Parathyroid adenoma (tissue), 2 donors: ENCODE results near the gene ZNF865.

Experiments
- H2AFZ ChIP-seq: fragments of 300-600 bp; sonication (generic); one replicate; pipeline ENCODE4 v1.7.0; 2017; ENCODE audit warnings: antibody characterized with exemption, mild to moderate bottlenecking
- H3K27ac ChIP-seq: fragments of 300-600 bp; sonication (generic); one replicate; pipeline ENCODE4 v1.7.0; 2017
- H3K27me3 ChIP-seq: fragments of 300-600 bp; sonication (generic); one replicate; pipeline ENCODE4 v1.7.0; 2017; ENCODE audit warnings: low read length; ENCODE audit not compliant: control insufficient read depth, insufficient read depth
- H3K36me3 ChIP-seq: fragments of 300-600 bp; sonication (generic); one replicate; pipeline ENCODE4 v1.7.0; 2017; ENCODE audit warnings: low read length; ENCODE audit not compliant: control insufficient read depth, insufficient read depth
- H3K4me1 ChIP-seq: fragments of 300-600 bp; sonication (generic); one replicate; pipeline ENCODE4 v1.7.0; 2017; ENCODE audit warnings: control low read depth
- H3K4me2 ChIP-seq: fragments of 300-600 bp; sonication (generic); one replicate; pipeline ENCODE4 v1.7.0; 2017; ENCODE audit warnings: low read length
- H3K4me3 ChIP-seq: fragments of 300-600 bp; sonication (generic); one replicate; pipeline ENCODE4 v1.7.0; 2017; ENCODE audit warnings: low read depth, low read length
- H3K79me2 ChIP-seq: fragments of 300-600 bp; sonication (generic); one replicate; pipeline ENCODE4 v1.7.0; 2017; ENCODE audit warnings: control low read depth
- H3K9ac ChIP-seq: fragments of 300-600 bp; sonication (generic); one replicate; pipeline ENCODE4 v1.7.0; 2017; ENCODE audit warnings: mild to moderate bottlenecking
- H3K9me3 ChIP-seq: fragments of 300-600 bp; sonication (generic); one replicate; pipeline ENCODE4 v1.7.0; 2017; ENCODE audit warnings: low read length; ENCODE audit not compliant: control insufficient read depth
- CTCF ChIP-seq: fragments of 300-600 bp; sonication (generic); IDR thresholded peaks from one replicate; pipeline ENCODE4 v1.7.0; 2017; ENCODE audit warnings: antibody characterized with exemption, mild to moderate bottlenecking
- donor health status: primary hyperparathyroidism.

ZNF865 gene

GRCh38 chr19:55649268-55650125, 44.0 kb downstream of the ZNF865 start:
- Histone ChIP-seq H3K79me2 (peaks cover 2% of the 10 kb centered on the region), H3K4me1 (peaks cover 13% of the 10 kb centered on the region), H3K9ac (no peak overlapping the region), H3K4me2 (peak overlapping the region; percentile 8), H3K27me3 (no peaks in the 10 kb centered on the region), H2AFZ (no peak overlapping the region), H3K27ac (no peak overlapping the region), H3K36me3 (no peaks in the 10 kb centered on the region), H3K9me3 (no peaks in the 10 kb centered on the region), H3K4me3 (peak overlapping the region; percentile 89)
- no peak for TF ChIP-seq CTCF

DNA sequence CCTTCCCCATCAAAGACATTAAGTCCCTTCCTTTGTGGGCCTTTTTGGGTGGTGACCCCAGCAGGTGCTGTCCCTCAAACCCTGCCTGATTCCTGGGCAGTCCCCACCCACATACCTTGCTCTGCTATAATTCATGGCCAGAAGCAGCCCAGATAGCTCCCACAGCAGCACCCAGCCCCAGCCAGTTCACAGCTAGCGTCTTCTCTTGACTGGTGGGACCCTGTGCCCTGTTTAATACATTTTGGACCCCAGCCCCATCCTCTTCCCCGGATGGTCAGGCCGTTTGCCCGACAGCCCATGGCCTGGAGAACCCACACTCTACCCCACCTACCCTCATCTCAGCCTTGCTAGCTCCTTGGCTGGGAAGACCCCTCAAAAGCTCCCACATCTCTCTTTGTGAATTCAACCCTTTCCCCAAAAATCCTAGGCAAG, 44.7 kb downstream of the ZNF865 start:
- Histone ChIP-seq H3K9ac (no peak overlapping the region), H3K79me2 (peaks cover 3% of the 10 kb centered on the region), H3K4me3 (no peak overlapping the region), H2AFZ (no peak overlapping the region), H3K4me1 (peaks cover 10% of the 10 kb centered on the region), H3K36me3 (no peaks in the 10 kb centered on the region), H3K27me3 (no peaks in the 10 kb centered on the region), H3K27ac (no peak overlapping the region), H3K9me3 (no peaks in the 10 kb centered on the region), H3K4me2 (no peak overlapping the region)
- TF ChIP-seq CTCF, result no peak

GRCh38 chr19:55650602-55651230, 45.3 kb downstream of the ZNF865 start:
- no peak overlapping the region for H3K9ac ChIP-seq
- H2AFZ ChIP-seq, result no peak overlapping the region
- H3K27me3 ChIP-seq, result no peaks in the 10 kb centered on the region
- H3K4me2 ChIP-seq, result no peak overlapping the region
- H3K79me2 ChIP-seq, result peaks cover 6% of the 10 kb centered on the region
- no peak overlapping the region for H3K4me3 ChIP-seq
- H3K9me3 ChIP-seq, result no peaks in the 10 kb centered on the region
- no peak overlapping the region for H3K27ac ChIP-seq
- TF ChIP-seq CTCF, result no peak
- no peaks in the 10 kb centered on the region for H3K36me3 ChIP-seq
- peaks cover 10% of the 10 kb centered on the region for H3K4me1 ChIP-seq

GRCh38 chr19:55651236-55651635, 45.8 kb downstream of the ZNF865 start:
- H3K27me3 ChIP-seq, result no peaks in the 10 kb centered on the region
- H3K9ac ChIP-seq, result no peak overlapping the region
- H2AFZ ChIP-seq, result no peak overlapping the region
- H3K4me1 ChIP-seq, result peaks cover 13% of the 10 kb centered on the region
- no peak overlapping the region for H3K27ac ChIP-seq
- no peak overlapping the region for H3K4me2 ChIP-seq
- H3K36me3 ChIP-seq, result no peaks in the 10 kb centered on the region
- TF ChIP-seq CTCF, result no peak
- peaks cover 11% of the 10 kb centered on the region for H3K79me2 ChIP-seq
- no peaks in the 10 kb centered on the region for H3K9me3 ChIP-seq
- H3K4me3 ChIP-seq, result no peak overlapping the region
